ENCODE results near the gene ABT1. TPM values are rescaled to one million over a fixed set of nuclear protein-coding genes. Genes with fewer than 3 reads are reported as not detected.

Gene ABT1
- total RNA-seq, 1 donor from 2014 or later = 13.1 TPM

- H3K4me1 ChIP-seq = peaks cover under 1% of the 10 kb centered on the region
- H3K36me3 ChIP-seq = no peaks in the 10 kb centered on the region
- H3K4me3 ChIP-seq = no peak overlapping the region
- no peaks in the 10 kb centered on the region for H4K20me1 ChIP-seq (ENCODE audit: low read depth)
- no peak overlapping the region for H2AFZ ChIP-seq (replicated peaks)
- peaks cover 6% of the 10 kb centered on the region for H3F3A ChIP-seq (ENCODE audit: low read depth)
- Mint-ChIP-seq H3K36me3 (no peaks in the 10 kb centered on the region), H3K9me3 (no peaks in the 10 kb centered on the region), H3K27me3 (ENCODE audit: insufficient read depth, low read depth) (peaks cover 15% of the 10 kb centered on the region), H3K4me1 (peaks cover 2% of the 10 kb centered on the region), H3K27ac (no peak overlapping the region), H3K4me3 (no peak overlapping the region)
- no peak overlapping the region for H3K27ac ChIP-seq
- DNase-seq (ENCODE audit: low spot score) = no peak
- peaks cover 58% of the 10 kb centered on the region for H3K27me3 ChIP-seq
- H3K9ac ChIP-seq = no peak overlapping the region
- no peak for TF ChIP-seq EZH2 (IDR thresholded peaks at IDR 0.05)
- H3K9me3 ChIP-seq (ENCODE audit: low read depth) = no peaks in the 10 kb centered on the region
- no peak overlapping the region for H3K4me2 ChIP-seq
- no peaks in the 10 kb centered on the region for H3K79me2 ChIP-seq (ENCODE audit: low read depth)
Measured at GRCh38 chr6:26588965-26589364, 7.8 kb upstream of the ABT1 start.

- no peak overlapping the region for H3K9ac ChIP-seq
- H3K4me1 ChIP-seq = peaks cover 3% of the 10 kb centered on the region
- no peak overlapping the region for H3K4me3 Mint-ChIP-seq
- H3K9me3 Mint-ChIP-seq = no peaks in the 10 kb centered on the region
- H3K36me3 ChIP-seq = no peaks in the 10 kb centered on the region
- H3K9me3 ChIP-seq (ENCODE audit: low read depth) = no peaks in the 10 kb centered on the region
- peaks cover 8% of the 10 kb centered on the region for H3K79me2 ChIP-seq (ENCODE audit: low read depth)
- peaks cover 20% of the 10 kb centered on the region for H3K27me3 Mint-ChIP-seq (ENCODE audit: insufficient read depth, low read depth)
- H4K20me1 ChIP-seq (ENCODE audit: low read depth) = no peaks in the 10 kb centered on the region
- no peak overlapping the region for H3K4me3 ChIP-seq
- no peak overlapping the region for H3K27ac ChIP-seq
- no peak for DNase-seq (ENCODE audit: low spot score)
- no peaks in the 10 kb centered on the region for H3K36me3 Mint-ChIP-seq
- H3K4me2 ChIP-seq = no peak overlapping the region
- H2AFZ ChIP-seq (replicated peaks) = no peak overlapping the region
- no peak overlapping the region for H3K27ac Mint-ChIP-seq
- peaks cover 28% of the 10 kb centered on the region for H3F3A ChIP-seq (ENCODE audit: low read depth)
- peaks cover 5% of the 10 kb centered on the region for H3K4me1 Mint-ChIP-seq
- TF ChIP-seq EZH2phosphoT487 (IDR thresholded peaks at IDR 0.05) = no peak
- H3K27me3 ChIP-seq = peaks cover 44% of the 10 kb centered on the region
Measured at GRCh38 chr6:26592649-26593048, 4.1 kb upstream of the ABT1 start.

GRCh38 chr6:26593278-26594130 lies 3.2 kb upstream of the ABT1 start:
- H4K20me1 ChIP-seq (ENCODE audit: low read depth) = no peaks in the 10 kb centered on the region
- peaks cover 44% of the 10 kb centered on the region for H3K27me3 ChIP-seq
- Mint-ChIP-seq H3K4me3 (peak overlapping the region; percentile 52), H3K36me3 (peaks cover 4% of the 10 kb centered on the region), H3K4me1 (peaks cover 8% of the 10 kb centered on the region), H3K27ac (no peak overlapping the region), H3K27me3 (ENCODE audit: insufficient read depth, low read depth) (peaks cover 20% of the 10 kb centered on the region), H3K9me3 (no peaks in the 10 kb centered on the region)
- no peaks in the 10 kb centered on the region for H3K36me3 ChIP-seq
- no peak for DNase-seq (ENCODE audit: low spot score)
- no peaks in the 10 kb centered on the region for H3K9me3 ChIP-seq (ENCODE audit: low read depth)
- H3K4me3 ChIP-seq = peak overlapping the region; percentile 71
- H2AFZ ChIP-seq (replicated peaks) = peak overlapping the region; percentile 87
- peaks cover 28% of the 10 kb centered on the region for H3F3A ChIP-seq (ENCODE audit: low read depth)
- H3K27ac ChIP-seq = no peak overlapping the region
- peaks cover 16% of the 10 kb centered on the region for H3K79me2 ChIP-seq (ENCODE audit: low read depth)
- H3K9ac ChIP-seq = no peak overlapping the region
- TF ChIP-seq EZH2phosphoT487 (IDR thresholded peaks at IDR 0.05) (no peak), EZH2 (IDR thresholded peaks at IDR 0.05) (no peak), CTCF (IDR thresholded peaks at IDR 0.05) (no peak)
- peak overlapping the region; percentile 79 for H3K4me2 ChIP-seq
- peaks cover 7% of the 10 kb centered on the region for H3K4me1 ChIP-seq

- Mint-ChIP-seq H3K27me3 (ENCODE audit: insufficient read depth, low read depth) (peaks cover 20% of the 10 kb centered on the region), H3K4me1 (peaks cover 8% of the 10 kb centered on the region), H3K9me3 (no peaks in the 10 kb centered on the region), H3K36me3 (peaks cover 7% of the 10 kb centered on the region), H3K4me3 (peak overlapping the region; percentile 52), H3K27ac (no peak overlapping the region)
- no peak for DNase-seq (ENCODE audit: low spot score)
- peaks cover 7% of the 10 kb centered on the region for H3K4me1 ChIP-seq
- peak overlapping the region; percentile 87 for H2AFZ ChIP-seq (replicated peaks)
- peaks cover 28% of the 10 kb centered on the region for H3F3A ChIP-seq (ENCODE audit: low read depth)
- H3K79me2 ChIP-seq (ENCODE audit: low read depth) = peaks cover 17% of the 10 kb centered on the region
- H3K4me2 ChIP-seq = peak overlapping the region; percentile 79
- no peaks in the 10 kb centered on the region for H3K36me3 ChIP-seq
- TF ChIP-seq CTCF (IDR thresholded peaks at IDR 0.05) (no peak), EZH2 (IDR thresholded peaks at IDR 0.05) (no peak), EZH2phosphoT487 (IDR thresholded peaks at IDR 0.05) (no peak)
- H3K27me3 ChIP-seq = peaks cover 44% of the 10 kb centered on the region
- peak overlapping the region; percentile 71 for H3K4me3 ChIP-seq
- no peaks in the 10 kb centered on the region for H4K20me1 ChIP-seq (ENCODE audit: low read depth)
- no peak overlapping the region for H3K27ac ChIP-seq
- no peak overlapping the region for H3K9ac ChIP-seq
- H3K9me3 ChIP-seq (ENCODE audit: low read depth) = no peaks in the 10 kb centered on the region
Measured at GRCh38 chr6:26594131-26594498, 2.6 kb upstream of the ABT1 start.
